A549 (cell line): Measurements from ENCODE around the gene PIK3CD.

Experiments used
- CHD2 ChIP-seq: fragments of 150-350 bp; IDR thresholded peaks from 2 replicates; pipeline ENCODE4 v1.6.1; 2014; ENCODE audit warnings: low read length; ENCODE audit not compliant: partially characterized antibody
- EP300 ChIP-seq, 2 experiments: fragments of >200 bp; sonication (Bioruptor Twin); formaldehyde crosslinking; IDR thresholded peaks; 2 replicates in 1 of 2; 3 replicates in 1 of 2; pipeline ENCODE4 v1.6.1; 2016 to 2017
- MYC ChIP-seq: IDR thresholded peaks from 2 replicates; pipeline ENCODE4 v1.6.1; 2012; ENCODE audit warnings: mild to moderate bottlenecking, inconsistent platforms, low read length, improper control_type of control experiment, borderline replicate concordance
- POLR2A ChIP-seq: IDR thresholded peaks from 2 replicates; pipeline ENCODE4 v1.6.1; 2012; ENCODE audit warnings: mild to moderate bottlenecking, low read length
- POLR2AphosphoS2 ChIP-seq: conservative IDR thresholded peaks from 2 replicates; pipeline ENCODE4 v1.6.1; 2012; ENCODE audit warnings: low read length, improper control_type of control experiment, inconsistent platforms
- RAD21 ChIP-seq, 2 experiments: fragments of >200 bp in 1 of 2; sonication (Bioruptor Twin) in 1 of 2; formaldehyde crosslinking in 1 of 2; IDR thresholded peaks in 1 of 2; conservative IDR thresholded peaks in 1 of 2; 2 replicates in 1 of 2; 3 replicates in 1 of 2; pipeline ENCODE4 v1.6.1; 2012 to 2018; ENCODE audit warnings: inconsistent platforms in 1 of 2
- RFX5 ChIP-seq: fragments of 450-650 bp; IDR thresholded peaks from 2 replicates; pipeline ENCODE4 v1.7.1; 2014; ENCODE audit warnings: antibody characterized with exemption, mild to moderate bottlenecking, moderate library complexity
- RNF2 ChIP-seq: fragments of 200-600 bp; sonication (generic); IDR thresholded peaks from 2 replicates; pipeline ENCODE4 v1.6.1; 2016; ENCODE audit warnings: low read depth, mild to moderate bottlenecking, antibody characterized with exemption, moderate library complexity, borderline replicate concordance
- SMC3 ChIP-seq: fragments of >200 bp; sonication (Bioruptor Twin); formaldehyde crosslinking; IDR thresholded peaks from 3 replicates; pipeline ENCODE4 v1.6.1; 2018; ENCODE audit warnings: inconsistent platforms
- TP53 ChIP-seq: fragments of 250-450 bp; sonication (Bioruptor Pico); IDR thresholded peaks from 2 replicates; pipeline ENCODE4 v1.5.0; 2021; ENCODE audit warnings: mild to moderate bottlenecking, moderate library complexity
- ZNF302 ChIP-seq: fragments of 250-450 bp; sonication (Bioruptor Pico); IDR thresholded peaks from 2 replicates; pipeline ENCODE4 v1.9.0; 2021; ENCODE audit warnings: inconsistent platforms, mild to moderate bottlenecking, moderate library complexity
- TF ChIP-seq, protein P1 (sequence below): fragments of >200 bp; sonication (Bioruptor Twin); formaldehyde crosslinking; IDR thresholded peaks from 3 replicates; pipeline ENCODE4 v1.5.1; 2016
- TF ChIP-seq, protein P2 (sequence below): IDR thresholded peaks from 2 replicates; pipeline ENCODE4 v1.6.1; 2012; ENCODE audit warnings: low read depth, borderline replicate concordance

DNA sequence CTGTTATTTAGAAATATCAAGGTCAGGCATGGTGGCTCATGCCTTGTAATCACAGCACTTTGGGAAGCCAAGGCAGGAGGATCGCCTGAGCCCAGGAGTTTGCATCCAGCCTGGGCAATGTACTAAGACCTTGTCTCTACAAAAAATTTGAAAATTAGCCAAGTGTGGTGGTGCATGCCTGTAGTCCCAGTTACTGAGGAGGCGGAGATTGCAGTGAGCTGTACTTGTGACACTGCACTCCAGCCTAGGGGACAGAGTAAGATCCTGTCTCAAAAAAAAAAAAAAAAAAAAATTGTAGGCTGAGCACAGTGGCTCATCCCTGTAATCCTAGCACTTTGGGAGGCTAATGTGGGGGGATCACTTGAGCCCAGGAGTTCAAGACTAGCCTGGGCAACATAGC is 45.3 kb downstream of the PIK3CD start:
- TF ChIP-seq, protein P1, sequence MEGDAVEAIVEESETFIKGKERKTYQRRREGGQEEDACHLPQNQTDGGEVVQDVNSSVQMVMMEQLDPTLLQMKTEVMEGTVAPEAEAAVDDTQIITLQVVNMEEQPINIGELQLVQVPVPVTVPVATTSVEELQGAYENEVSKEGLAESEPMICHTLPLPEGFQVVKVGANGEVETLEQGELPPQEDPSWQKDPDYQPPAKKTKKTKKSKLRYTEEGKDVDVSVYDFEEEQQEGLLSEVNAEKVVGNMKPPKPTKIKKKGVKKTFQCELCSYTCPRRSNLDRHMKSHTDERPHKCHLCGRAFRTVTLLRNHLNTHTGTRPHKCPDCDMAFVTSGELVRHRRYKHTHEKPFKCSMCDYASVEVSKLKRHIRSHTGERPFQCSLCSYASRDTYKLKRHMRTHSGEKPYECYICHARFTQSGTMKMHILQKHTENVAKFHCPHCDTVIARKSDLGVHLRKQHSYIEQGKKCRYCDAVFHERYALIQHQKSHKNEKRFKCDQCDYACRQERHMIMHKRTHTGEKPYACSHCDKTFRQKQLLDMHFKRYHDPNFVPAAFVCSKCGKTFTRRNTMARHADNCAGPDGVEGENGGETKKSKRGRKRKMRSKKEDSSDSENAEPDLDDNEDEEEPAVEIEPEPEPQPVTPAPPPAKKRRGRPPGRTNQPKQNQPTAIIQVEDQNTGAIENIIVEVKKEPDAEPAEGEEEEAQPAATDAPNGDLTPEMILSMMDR = no peak
- TF ChIP-seq RFX5 (no peak), RAD21 (conservative IDR thresholded peaks at IDR 0.05 in 1 of 2, IDR thresholded peaks at IDR 0.05 in 1 of 2) (no peak), POLR2AphosphoS2 (no peak), EP300 (IDR thresholded peaks at IDR 0.05) (no peak), TP53 (no peak), RNF2 (no peak), POLR2A (no peak), CHD2 (no peak), ZNF302 (CRISPR knock-in tag) (no peak), SMC3 (no peak), MYC (no peak)
- TF ChIP-seq, protein P2, sequence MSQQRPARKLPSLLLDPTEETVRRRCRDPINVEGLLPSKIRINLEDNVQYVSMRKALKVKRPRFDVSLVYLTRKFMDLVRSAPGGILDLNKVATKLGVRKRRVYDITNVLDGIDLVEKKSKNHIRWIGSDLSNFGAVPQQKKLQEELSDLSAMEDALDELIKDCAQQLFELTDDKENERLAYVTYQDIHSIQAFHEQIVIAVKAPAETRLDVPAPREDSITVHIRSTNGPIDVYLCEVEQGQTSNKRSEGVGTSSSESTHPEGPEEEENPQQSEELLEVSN = no peak
